ENCODE results near the gene SUGCT. TPM values are rescaled to one million over a fixed set of nuclear protein-coding genes. Genes with fewer than 3 reads are reported as not detected.

Gene SUGCT
- total RNA-seq, 3 donors from 2014 or later (not counting 1 experiment from before 2014, with no cell fraction given): 0.40 to 0.59 TPM; not detected in 1

- no peak overlapping the region for H3K27ac Mint-ChIP-seq
- Histone ChIP-seq H3K4me1 (ENCODE audit: control insufficient read depth, insufficient read depth, low read length) (no peaks in the 10 kb centered on the region), H3K27me3 (ENCODE audit: control insufficient read depth, insufficient read depth, low read length) (no peaks in the 10 kb centered on the region), H3K4me3 (ENCODE audit: low read length) (no peak overlapping the region), H3K36me3 (ENCODE audit: control insufficient read depth, insufficient read depth, low read length) (no peaks in the 10 kb centered on the region), H3K27ac (ENCODE audit: low read length) (no peak overlapping the region), H3K9me3 (ENCODE audit: control insufficient read depth, insufficient read depth, low read length) (no peaks in the 10 kb centered on the region)
- no peaks in the 10 kb centered on the region for H3K9me3 Mint-ChIP-seq
- DNase-seq (no peak), ATAC-seq (no peak)
- H3K4me3 Mint-ChIP-seq: no peak overlapping the region
- intact Hi-C loops (cut with micrococcal nuclease): no loop called here
- peaks cover 3 to 10% of the 10 kb centered on the region in 2 donors for H3K27me3 Mint-ChIP-seq (ENCODE audit: low read depth in 2 of 2)
- no peaks in the 10 kb centered on the region for H3K4me1 Mint-ChIP-seq
- no peak for TF ChIP-seq CTCF (IDR thresholded peaks at IDR 0.05)
- no peaks in the 10 kb centered on the region for H3K36me3 Mint-ChIP-seq
Measured at GRCh38 chr7:40220421-40220911, 85.7 kb downstream of the SUGCT start.

- H3K36me3 Mint-ChIP-seq: no peaks in the 10 kb centered on the region
- WGBS (ENCODE audit: insufficient coverage): 36% methylated on average over 2 of the region's 2 CpGs
- Histone ChIP-seq H3K27ac (ENCODE audit: low read length) (no peak overlapping the region), H3K4me3 (ENCODE audit: low read length) (no peak overlapping the region), H3K27me3 (ENCODE audit: control insufficient read depth, insufficient read depth, low read length) (no peaks in the 10 kb centered on the region), H3K9me3 (ENCODE audit: control insufficient read depth, insufficient read depth, low read length) (no peaks in the 10 kb centered on the region), H3K4me1 (ENCODE audit: control insufficient read depth, insufficient read depth, low read length) (no peaks in the 10 kb centered on the region), H3K36me3 (ENCODE audit: control insufficient read depth, insufficient read depth, low read length) (no peaks in the 10 kb centered on the region)
- H3K4me3 Mint-ChIP-seq: no peak overlapping the region
- H3K27ac Mint-ChIP-seq: no peak overlapping the region
- intact Hi-C loops (cut with micrococcal nuclease): no loop called here
- TF ChIP-seq CTCF (IDR thresholded peaks at IDR 0.05): no peak
- no peaks in the 10 kb centered on the region for H3K4me1 Mint-ChIP-seq
- H3K9me3 Mint-ChIP-seq: no peaks in the 10 kb centered on the region
- DNase-seq (no peak), ATAC-seq (no peak)
- H3K27me3 Mint-ChIP-seq (ENCODE audit: low read depth in 2 of 2): peaks cover 3 to 10% of the 10 kb centered on the region in 2 donors
Measured at GRCh38 chr7:40221836-40222235, 87.0 kb downstream of the SUGCT start.

- Mint-ChIP-seq H3K36me3 (no peaks in the 10 kb centered on the region), H3K27ac (no peak overlapping the region), H3K9me3 (no peaks in the 10 kb centered on the region), H3K4me3 (no peak overlapping the region), H3K4me1 (no peaks in the 10 kb centered on the region), H3K27me3 (ENCODE audit: low read depth in 2 of 2) (peaks cover 3 to 10% of the 10 kb centered on the region in 2 donors)
- Histone ChIP-seq H3K4me3 (ENCODE audit: low read length) (no peak overlapping the region), H3K27me3 (ENCODE audit: control insufficient read depth, insufficient read depth, low read length) (no peaks in the 10 kb centered on the region), H3K36me3 (ENCODE audit: control insufficient read depth, insufficient read depth, low read length) (no peaks in the 10 kb centered on the region), H3K4me1 (ENCODE audit: control insufficient read depth, insufficient read depth, low read length) (no peaks in the 10 kb centered on the region), H3K27ac (ENCODE audit: low read length) (no peak overlapping the region), H3K9me3 (ENCODE audit: control insufficient read depth, insufficient read depth, low read length) (no peaks in the 10 kb centered on the region)
- no peak for TF ChIP-seq CTCF (IDR thresholded peaks at IDR 0.05)
- WGBS (ENCODE audit: insufficient coverage): 100% methylated on average over 2 of the region's 2 CpGs
- intact Hi-C loops (cut with micrococcal nuclease): no loop called here
- ATAC-seq (no peak), DNase-seq (no peak)
Measured at GRCh38 chr7:40223451-40224127, 88.8 kb downstream of the SUGCT start.

GRCh38 chr7:40230101-40230500, 95.3 kb downstream of the SUGCT start:
- Histone ChIP-seq H3K4me1 (ENCODE audit: control insufficient read depth, insufficient read depth, low read length) (no peaks in the 10 kb centered on the region), H3K36me3 (ENCODE audit: control insufficient read depth, insufficient read depth, low read length) (no peaks in the 10 kb centered on the region), H3K9me3 (ENCODE audit: control insufficient read depth, insufficient read depth, low read length) (no peaks in the 10 kb centered on the region), H3K4me3 (ENCODE audit: low read length) (no peak overlapping the region), H3K27ac (ENCODE audit: low read length) (no peak overlapping the region), H3K27me3 (ENCODE audit: control insufficient read depth, insufficient read depth, low read length) (no peaks in the 10 kb centered on the region)
- DNase-seq: no peak
- Mint-ChIP-seq H3K9me3 (no peaks in the 10 kb centered on the region), H3K4me3 (no peak overlapping the region), H3K27me3 (ENCODE audit: low read depth in 2 of 2) (no peaks in the 10 kb centered on the region), H3K27ac (no peak overlapping the region), H3K36me3 (no peaks in the 10 kb centered on the region), H3K4me1 (no peaks in the 10 kb centered on the region)
- WGBS (ENCODE audit: insufficient coverage): 77% methylated on average over 4 of the region's 4 CpGs
- intact Hi-C loops (cut with micrococcal nuclease): no loop called here
- no peak for ATAC-seq
- no peak for TF ChIP-seq CTCF (IDR thresholded peaks at IDR 0.05)
